ENCODE measurements around the gene PSRC1. TPM values are rescaled to one million over a fixed set of nuclear protein-coding genes. Genes with fewer than 3 reads are reported as not detected.

The PSRC1 gene
- total RNA-seq, 1 donor from 2014 or later: 7.6 TPM

GRCh38 chr1:109252893-109253802, 29.8 kb downstream of the PSRC1 start:
- DNase-seq (ENCODE audit: low spot score) (no peak), ATAC-seq (peak; percentile 66)
- intact Hi-C loops (cut with DNase I): no loop called here

- ATAC-seq (no peak), DNase-seq (ENCODE audit: low spot score) (no peak)
- intact Hi-C loops (cut with DNase I): no loop called here
Observed at GRCh38 chr1:109252167-109252892, 30.6 kb downstream of the PSRC1 start.

GRCh38 chr1:109251277-109252166, 31.4 kb downstream of the PSRC1 start:
- DNase-seq (ENCODE audit: low spot score): no peak
- intact Hi-C loops (cut with DNase I): no loop called here
- no peak for ATAC-seq

GRCh38 chr1:109250454-109251276, 32.3 kb downstream of the PSRC1 start:
- ATAC-seq (no peak), DNase-seq (ENCODE audit: low spot score) (peak; percentile 61)
- intact Hi-C loops (cut with DNase I): no loop called here

GRCh38 chr1:109249654-109250401, 33.1 kb downstream of the PSRC1 start:
- intact Hi-C loops (cut with DNase I): no loop called here
- DNase-seq (ENCODE audit: low spot score) (peak; percentile 58), ATAC-seq (no peak)

GRCh38 chr1:109248797-109249629, 33.9 kb downstream of the PSRC1 start, which contains the start of gene CELSR2:
Gene CELSR2 (plus strand): TSS chr1:109249539. CDS start chr1:109250080, 541 bp downstream.
- peak; percentile 68 for ATAC-seq
- DNase-seq (ENCODE audit: low spot score): peak; percentile 71
- intact Hi-C loops (cut with DNase I): no loop called here

GRCh38 chr1:109248444-109248796, 34.5 kb downstream of the PSRC1 start:
- intact Hi-C loops (cut with DNase I): no loop called here
- no peak for DNase-seq (ENCODE audit: low spot score)

GRCh38 chr1:109247401-109248365, 35.3 kb downstream of the PSRC1 start:
- DNase-seq (ENCODE audit: low spot score): no peak
- intact Hi-C loops (cut with DNase I): no loop called here
- no peak for ATAC-seq

More at GRCh38 chr1:109248444-109248796, 34.5 kb downstream of the PSRC1 start:
- ATAC-seq: no peak

GRCh38 chr1:109246141-109246551, 36.8 kb downstream of the PSRC1 start:
- ATAC-seq: no peak
- intact Hi-C loops (cut with DNase I): no loop called here
- DNase-seq (ENCODE audit: low spot score): no peak

GRCh38 chr1:109243860-109244552, 38.9 kb downstream of the PSRC1 start:
- DNase-seq (ENCODE audit: low spot score) (no peak), ATAC-seq (no peak)
- intact Hi-C loops (cut with DNase I): no loop called here

GRCh38 chr1:109243221-109243620, 39.7 kb downstream of the PSRC1 start:
- intact Hi-C loops (cut with DNase I): no loop called here
- ATAC-seq: no peak

GRCh38 chr1:109242387-109242786, 40.6 kb downstream of the PSRC1 start:
- ATAC-seq (no peak), DNase-seq (ENCODE audit: low spot score) (no peak)
- intact Hi-C loops (cut with DNase I): no loop called here

More at GRCh38 chr1:109243221-109243620, 39.7 kb downstream of the PSRC1 start:
- DNase-seq (ENCODE audit: low spot score): no peak

- ATAC-seq: no peak
- DNase-seq (ENCODE audit: low spot score): no peak
- intact Hi-C loops (cut with DNase I): no loop called here
Observed at GRCh38 chr1:109241841-109242345, 41.1 kb downstream of the PSRC1 start.

- ATAC-seq (no peak), DNase-seq (ENCODE audit: low spot score) (no peak)
- intact Hi-C loops (cut with DNase I): no loop called here
Observed at GRCh38 chr1:109241344-109241743, 41.6 kb downstream of the PSRC1 start.
